ENCODE data around the gene HSPA2.

The HSPA2 gene

DNA sequence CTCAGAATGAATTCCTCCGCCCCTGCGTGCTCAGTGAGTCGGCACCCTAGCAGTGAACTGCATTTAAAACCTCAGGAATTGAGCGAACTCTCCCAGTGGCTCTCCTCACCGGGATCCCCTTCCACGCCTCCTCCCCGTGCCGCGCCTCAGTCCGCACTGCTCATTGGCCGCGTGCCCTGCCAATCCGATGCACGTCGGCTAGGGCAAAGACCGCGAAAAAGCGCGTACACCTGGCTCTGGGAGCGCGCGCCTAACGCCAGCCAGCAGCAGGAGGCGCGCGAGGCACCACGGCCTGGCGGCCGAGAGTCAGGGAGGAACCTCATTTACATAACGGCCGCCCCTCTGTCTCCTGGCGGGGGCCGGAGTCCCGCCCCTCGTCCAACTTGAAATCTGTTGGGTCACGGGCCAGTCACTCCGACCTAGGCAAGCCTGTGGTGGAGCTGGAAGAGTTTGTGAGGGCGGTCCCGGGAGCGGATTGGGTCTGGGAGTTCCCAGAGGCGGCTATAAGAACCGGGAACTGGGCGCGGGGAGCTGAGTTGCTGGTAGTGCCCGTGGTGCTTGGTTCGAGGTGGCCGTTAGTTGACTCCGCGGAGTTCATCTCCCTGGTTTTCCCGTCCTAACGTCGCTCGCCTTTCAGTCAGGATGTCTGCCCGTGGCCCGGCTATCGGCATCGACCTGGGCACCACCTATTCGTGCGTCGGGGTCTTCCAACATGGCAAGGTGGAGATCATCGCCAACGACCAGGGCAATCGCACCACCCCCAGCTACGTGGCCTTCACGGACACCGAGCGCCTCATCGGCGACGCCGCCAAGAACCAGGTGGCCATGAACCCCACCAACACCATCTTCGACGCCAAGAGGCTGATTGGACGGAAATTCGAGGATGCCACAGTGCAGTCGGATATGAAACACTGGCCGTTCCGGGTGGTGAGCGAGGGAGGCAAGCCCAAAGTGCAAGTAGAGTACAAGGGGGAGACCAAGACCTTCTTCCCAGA lies at the start of gene HSPA2:
Gene HSPA2, plus strand, starts transcription at position 534 of the 995 bp plus-strand sequence. Its CDS starts 109 bp downstream, at position 643.
- TF ChIP-seq CTCF (IDR thresholded peaks at IDR 0.05; ENCODE audit: low read length, missing control alignments) = peak; percentile 76
- peak within 1 kb of the TSS; percentile 64 for H3K4me3 ChIP-seq (replicated peaks; ENCODE audit: low read depth, low read length)
- DNase-seq (ENCODE audit: low read depth) = peak; percentile 100

- no peak for DNase-seq (ENCODE audit: low read depth)
- H3K4me3 ChIP-seq (replicated peaks; ENCODE audit: low read depth, low read length) = no peak overlapping the region
- TF ChIP-seq CTCF (IDR thresholded peaks at IDR 0.05; ENCODE audit: low read length, missing control alignments) = no peak
Observed at GRCh38 chr14:64491637-64492036, 48.9 kb upstream of the HSPA2 start.

DNA sequence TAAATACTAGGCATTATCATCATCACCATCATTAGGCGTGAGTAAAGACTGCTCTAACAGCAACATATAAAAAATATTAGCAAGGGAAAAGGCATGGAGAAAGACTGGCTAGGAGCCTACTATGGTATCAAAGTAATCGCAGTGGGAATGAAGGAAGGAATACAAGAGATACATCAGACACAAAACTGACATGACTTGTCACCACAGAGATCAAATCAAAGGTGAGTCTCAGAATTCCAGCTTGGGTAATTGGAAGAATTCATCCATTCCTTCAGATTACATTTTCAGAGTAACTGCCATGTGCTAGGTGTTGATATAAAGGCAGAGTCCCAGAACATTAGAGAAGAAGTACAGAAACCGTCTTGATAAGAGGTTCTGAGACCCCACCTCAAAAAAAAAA lies 47.1 kb upstream of the HSPA2 start:
- H3K4me3 ChIP-seq (replicated peaks; ENCODE audit: low read depth, low read length) = no peak overlapping the region
- no peak for DNase-seq (ENCODE audit: low read depth)
- no peak for TF ChIP-seq CTCF (IDR thresholded peaks at IDR 0.05; ENCODE audit: low read length, missing control alignments)

DNA sequence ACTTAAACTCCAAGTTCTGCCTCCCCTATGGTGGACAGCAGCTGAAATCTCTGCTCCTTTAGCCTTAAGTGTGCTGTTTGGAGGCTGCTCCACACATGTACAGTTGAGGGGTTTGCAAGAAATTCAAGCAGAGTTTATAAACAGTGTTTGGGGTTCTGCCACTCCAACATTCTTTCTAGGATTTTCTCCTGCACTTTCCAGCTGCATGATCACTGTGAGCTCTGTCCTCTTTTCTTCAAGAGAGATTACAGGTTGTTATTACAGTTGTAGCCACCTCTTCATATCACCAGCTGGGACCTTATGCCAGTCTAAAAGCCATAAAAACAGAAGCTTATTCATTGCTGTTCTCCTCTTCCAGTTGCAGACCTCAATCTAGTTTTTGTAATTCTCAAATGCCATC lies 45.3 kb upstream of the HSPA2 start:
- no peak for DNase-seq (ENCODE audit: low read depth)
- no peak for TF ChIP-seq CTCF (IDR thresholded peaks at IDR 0.05; ENCODE audit: low read length, missing control alignments)
- no peak overlapping the region for H3K4me3 ChIP-seq (replicated peaks; ENCODE audit: low read depth, low read length)

GRCh38 chr14:64496764-64497163 lies 43.8 kb upstream of the HSPA2 start:
- TF ChIP-seq CTCF (IDR thresholded peaks at IDR 0.05; ENCODE audit: low read length, missing control alignments) = no peak
- H3K4me3 ChIP-seq (replicated peaks; ENCODE audit: low read depth, low read length) = no peak overlapping the region
- DNase-seq (ENCODE audit: low read depth) = no peak

DNA sequence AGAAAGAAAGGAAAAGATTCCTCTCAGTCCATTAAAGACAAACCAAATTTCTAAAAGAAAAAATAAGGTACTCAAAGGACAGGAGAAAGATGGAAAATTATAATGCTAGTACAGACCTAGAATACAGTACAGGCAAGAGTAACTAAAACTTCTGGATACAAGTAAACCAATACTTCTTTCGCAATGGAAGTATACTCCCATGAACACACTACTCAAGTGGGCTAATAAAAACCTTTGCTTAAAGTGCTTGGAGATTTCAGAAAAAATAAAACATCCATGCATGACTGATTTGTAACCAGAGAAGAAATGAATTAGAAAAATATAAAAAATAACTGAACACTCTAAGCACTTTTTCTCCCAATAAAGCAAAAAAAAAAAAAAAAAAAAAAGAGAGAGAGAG lies 40.5 kb upstream of the HSPA2 start:
- peak; percentile 32 for DNase-seq (ENCODE audit: low read depth)
- no peak overlapping the region for H3K4me3 ChIP-seq (replicated peaks; ENCODE audit: low read depth, low read length)
- no peak for TF ChIP-seq CTCF (IDR thresholded peaks at IDR 0.05; ENCODE audit: low read length, missing control alignments)

Data from fibroblast of pulmonary artery (primary cell).